Panc1 (cell line): ENCODE measurements around the gene ADAMTSL2. TPM values are rescaled to one million over a fixed set of nuclear protein-coding genes. Genes with fewer than 3 reads are reported as not detected.

Source experiments
- ATAC-seq: fragments of 200-7000 bp; cut with Tn5 transposase; 2 replicates; pipeline ENCODE4 v1.9.1; 2020; ENCODE audit warnings: mild to moderate bottlenecking, moderate library complexity
- BruUV-seq: library from RNA; stranded (reverse); fragments of 400-500 nt; replicated peaks from 2 replicates; lab custom pipeline; 2021; lab: Mats Ljungman, UMichigan
- CTCF ChIA-PET: fragments of 300-600 bp; sonication (Branson Sonifier 250); formaldehyde crosslinking; loops from one replicate; lab custom pipeline; 2022; ENCODE audit warnings: antibody characterized with exemption; lab: Charles Lee
- POLR2A ChIA-PET: fragments of 300-600 bp; sonication (Branson Sonifier 250); formaldehyde crosslinking; loops from one replicate; lab custom pipeline; 2022; ENCODE audit warnings: antibody characterized with exemption; lab: Charles Lee
- DNase-seq: peaks from one replicate; pipeline ENCODE4 v3.0.0-alpha.2; 2010; ENCODE audit warnings: low read depth, low spot score
- H3K27ac ChIP-seq: 2 replicates; pipeline ENCODE4 v1.5.1; 2011; ENCODE audit warnings: mild to moderate bottlenecking, low read length, inconsistent platforms
- H3K27me3 ChIP-seq: fragments of 200-500 bp; sonication (Bioruptor generic); 2 replicates; pipeline ENCODE4 v1.6.0; 2014; ENCODE audit warnings: low read length, inconsistent platforms; ENCODE audit not compliant: control insufficient read depth, insufficient read depth
- H3K36me3 ChIP-seq: fragments of 200-500 bp; sonication (Bioruptor generic); 2 replicates; pipeline ENCODE4 v1.5.1; 2014; ENCODE audit warnings: inconsistent platforms, mild to moderate bottlenecking, low read length, moderate library complexity; ENCODE audit not compliant: control insufficient read depth, insufficient read depth
- H3K4me1 ChIP-seq: 2 replicates; pipeline ENCODE4 v1.5.1; 2011; ENCODE audit warnings: inconsistent platforms, mild to moderate bottlenecking, low read length, moderate library complexity; ENCODE audit not compliant: control insufficient read depth, insufficient read depth
- H3K4me3 ChIP-seq, 2 experiments: 2 replicates each; pipeline ENCODE4 v1.5.1; 2011 to 2012; ENCODE audit warnings: low read depth in 2 of 2, low read length in 2 of 2, mild to moderate bottlenecking in 2 of 2, inconsistent platforms in 1 of 2, moderate library complexity in 1 of 2
- H3K9me3 ChIP-seq: fragments of 200-500 bp; sonication (Bioruptor generic); 2 replicates; pipeline ENCODE4 v1.5.1; 2014; ENCODE audit warnings: low read depth, mild to moderate bottlenecking, inconsistent platforms, low read length, moderate library complexity; ENCODE audit not compliant: control insufficient read depth, insufficient read depth
- POLR2AphosphoS5 ChIP-seq: IDR thresholded peaks from 2 replicates; pipeline ENCODE4 v1.6.1; 2012; ENCODE audit warnings: mild to moderate bottlenecking, low read depth, low read length, moderate library complexity
- SIN3A ChIP-seq: IDR thresholded peaks from 2 replicates; pipeline ENCODE4 v1.6.1; 2012; ENCODE audit warnings: low read depth, mild to moderate bottlenecking, low read length, moderate library complexity, borderline replicate concordance; ENCODE audit not compliant: insufficient read depth
- TCF7L2 ChIP-seq: IDR thresholded peaks from 2 replicates; pipeline ENCODE4 v1.6.1; 2011; ENCODE audit warnings: mild to moderate bottlenecking, low read depth, low read length, inconsistent platforms
- in situ Hi-C: cut with HindIII; loops from 2 replicates; pipeline ENCODE4 v1.10.0; 2016; ENCODE audit warnings: low sequenced_read_pairs, low pct_unique_long_range_greater_than_20kb
- intact Hi-C: fragments of 100-400 bp; cut with micrococcal nuclease; formaldehyde crosslinking; loops from one replicate; pipeline ENCODE4 v1.10.0; 2022; ENCODE audit not compliant: unreplicated experiment
- total RNA-seq: library from RNA; stranded (reverse); gene quantifications from one replicate; pipeline ENCODE4 v1.2.1, GENCODE V29; 2021; ENCODE audit not compliant: unreplicated experiment
- TF ChIP-seq, protein P1 (sequence below): fragments of 450-650 bp; IDR thresholded peaks from 2 replicates; pipeline ENCODE4 v1.5.1; 2017; ENCODE audit warnings: mild to moderate bottlenecking
- TF ChIP-seq, protein P2 (sequence below), 2 experiments: IDR thresholded peaks; 2 replicates each; pipeline ENCODE4 v1.6.1; 2011 to 2012; ENCODE audit warnings: low read depth in 2 of 2, control low read depth in 1 of 2, low read length in 1 of 2, mild to moderate bottlenecking in 1 of 2, moderate library complexity in 1 of 2; ENCODE audit not compliant: insufficient read depth in 1 of 2

Gene ADAMTSL2
- total RNA-seq, 1 experiment from 2014 or later: 0.10 TPM

DNA sequence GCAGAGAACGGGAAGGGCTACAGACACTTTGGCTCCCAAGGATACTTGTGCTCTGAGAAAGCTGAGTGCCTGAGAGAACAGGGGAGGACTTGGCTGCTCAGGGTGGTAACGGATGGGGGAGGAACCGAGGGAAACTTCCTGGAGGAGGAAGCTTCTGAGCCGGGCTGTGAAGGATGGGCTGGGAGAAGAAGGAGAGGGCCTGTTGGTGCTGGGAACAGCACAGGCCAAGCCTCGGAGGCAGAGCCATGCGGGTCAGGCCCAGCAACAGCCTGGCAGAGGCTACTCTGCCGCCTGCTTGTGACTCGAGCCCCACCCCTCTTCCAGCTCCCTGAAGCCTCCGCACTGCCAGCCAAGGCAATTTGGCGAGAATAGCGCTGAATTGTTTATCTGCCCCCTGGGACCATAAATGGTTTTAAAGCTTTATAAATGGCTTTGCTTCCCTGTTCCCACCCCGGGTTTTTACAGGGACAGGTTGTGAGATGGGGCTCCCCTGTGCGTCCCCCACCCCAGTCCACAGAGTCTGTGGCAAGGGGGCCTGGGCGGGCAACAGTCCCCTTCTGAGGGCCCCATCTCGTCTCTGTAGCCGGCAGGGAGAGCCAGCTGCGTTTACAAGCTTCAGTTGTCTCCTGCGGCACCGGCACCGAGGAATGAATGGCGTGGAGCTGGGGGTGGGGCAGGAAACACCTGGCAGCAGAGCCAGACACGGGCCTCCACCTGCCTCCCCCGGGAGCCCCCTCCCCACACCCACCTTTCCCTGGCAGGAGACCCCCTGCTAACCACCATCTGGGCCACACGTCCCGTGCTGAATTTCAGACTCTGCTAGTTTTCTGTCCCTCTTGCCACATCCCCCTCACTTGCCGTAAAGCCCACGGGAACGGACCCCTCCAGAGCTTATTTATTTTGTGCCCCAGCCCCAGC lies 50.3 kb downstream of the ADAMTSL2 start:
- H3K27ac ChIP-seq: no peak overlapping the region
- no peak for TF ChIP-seq TCF7L2
- TF ChIP-seq POLR2AphosphoS5: no peak
- TF ChIP-seq, protein P1, sequence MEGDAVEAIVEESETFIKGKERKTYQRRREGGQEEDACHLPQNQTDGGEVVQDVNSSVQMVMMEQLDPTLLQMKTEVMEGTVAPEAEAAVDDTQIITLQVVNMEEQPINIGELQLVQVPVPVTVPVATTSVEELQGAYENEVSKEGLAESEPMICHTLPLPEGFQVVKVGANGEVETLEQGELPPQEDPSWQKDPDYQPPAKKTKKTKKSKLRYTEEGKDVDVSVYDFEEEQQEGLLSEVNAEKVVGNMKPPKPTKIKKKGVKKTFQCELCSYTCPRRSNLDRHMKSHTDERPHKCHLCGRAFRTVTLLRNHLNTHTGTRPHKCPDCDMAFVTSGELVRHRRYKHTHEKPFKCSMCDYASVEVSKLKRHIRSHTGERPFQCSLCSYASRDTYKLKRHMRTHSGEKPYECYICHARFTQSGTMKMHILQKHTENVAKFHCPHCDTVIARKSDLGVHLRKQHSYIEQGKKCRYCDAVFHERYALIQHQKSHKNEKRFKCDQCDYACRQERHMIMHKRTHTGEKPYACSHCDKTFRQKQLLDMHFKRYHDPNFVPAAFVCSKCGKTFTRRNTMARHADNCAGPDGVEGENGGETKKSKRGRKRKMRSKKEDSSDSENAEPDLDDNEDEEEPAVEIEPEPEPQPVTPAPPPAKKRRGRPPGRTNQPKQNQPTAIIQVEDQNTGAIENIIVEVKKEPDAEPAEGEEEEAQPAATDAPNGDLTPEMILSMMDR: no peak
- no peak for TF ChIP-seq SIN3A
- TF ChIP-seq, protein P2, sequence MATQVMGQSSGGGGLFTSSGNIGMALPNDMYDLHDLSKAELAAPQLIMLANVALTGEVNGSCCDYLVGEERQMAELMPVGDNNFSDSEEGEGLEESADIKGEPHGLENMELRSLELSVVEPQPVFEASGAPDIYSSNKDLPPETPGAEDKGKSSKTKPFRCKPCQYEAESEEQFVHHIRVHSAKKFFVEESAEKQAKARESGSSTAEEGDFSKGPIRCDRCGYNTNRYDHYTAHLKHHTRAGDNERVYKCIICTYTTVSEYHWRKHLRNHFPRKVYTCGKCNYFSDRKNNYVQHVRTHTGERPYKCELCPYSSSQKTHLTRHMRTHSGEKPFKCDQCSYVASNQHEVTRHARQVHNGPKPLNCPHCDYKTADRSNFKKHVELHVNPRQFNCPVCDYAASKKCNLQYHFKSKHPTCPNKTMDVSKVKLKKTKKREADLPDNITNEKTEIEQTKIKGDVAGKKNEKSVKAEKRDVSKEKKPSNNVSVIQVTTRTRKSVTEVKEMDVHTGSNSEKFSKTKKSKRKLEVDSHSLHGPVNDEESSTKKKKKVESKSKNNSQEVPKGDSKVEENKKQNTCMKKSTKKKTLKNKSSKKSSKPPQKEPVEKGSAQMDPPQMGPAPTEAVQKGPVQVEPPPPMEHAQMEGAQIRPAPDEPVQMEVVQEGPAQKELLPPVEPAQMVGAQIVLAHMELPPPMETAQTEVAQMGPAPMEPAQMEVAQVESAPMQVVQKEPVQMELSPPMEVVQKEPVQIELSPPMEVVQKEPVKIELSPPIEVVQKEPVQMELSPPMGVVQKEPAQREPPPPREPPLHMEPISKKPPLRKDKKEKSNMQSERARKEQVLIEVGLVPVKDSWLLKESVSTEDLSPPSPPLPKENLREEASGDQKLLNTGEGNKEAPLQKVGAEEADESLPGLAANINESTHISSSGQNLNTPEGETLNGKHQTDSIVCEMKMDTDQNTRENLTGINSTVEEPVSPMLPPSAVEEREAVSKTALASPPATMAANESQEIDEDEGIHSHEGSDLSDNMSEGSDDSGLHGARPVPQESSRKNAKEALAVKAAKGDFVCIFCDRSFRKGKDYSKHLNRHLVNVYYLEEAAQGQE (IDR thresholded peaks at IDR 0.05; ENCODE audit: insufficient read depth in 1 of 2, low read depth in 2 of 2, low read length in 1 of 2): no peak
- no peaks in the 10 kb centered on the region for H3K27me3 ChIP-seq
- ChIA-PET POLR2A (interaction anchor here (0.6 kb wide), 2 partner anchors 357 to 821 kb away, joined by 3 read pairs; no protein-coding TSS in a partner anchor), CTCF (no interaction called here)
- in situ Hi-C loops (no loop called here), intact Hi-C loops (no loop called here)
- peaks cover 6% of the 10 kb centered on the region; the same call in 1 of the 2 replicates for H3K4me1 ChIP-seq
- no peak overlapping the region for H3K4me3 ChIP-seq
- BruUV-seq: no TSS peak
- DNase-seq (no peak), ATAC-seq (0 out of 2 replicates have a peak, but pooled peaks have one; percentile 51)
- no peaks in the 10 kb centered on the region for H3K36me3 ChIP-seq
- no peaks in the 10 kb centered on the region for H3K9me3 ChIP-seq

DNA sequence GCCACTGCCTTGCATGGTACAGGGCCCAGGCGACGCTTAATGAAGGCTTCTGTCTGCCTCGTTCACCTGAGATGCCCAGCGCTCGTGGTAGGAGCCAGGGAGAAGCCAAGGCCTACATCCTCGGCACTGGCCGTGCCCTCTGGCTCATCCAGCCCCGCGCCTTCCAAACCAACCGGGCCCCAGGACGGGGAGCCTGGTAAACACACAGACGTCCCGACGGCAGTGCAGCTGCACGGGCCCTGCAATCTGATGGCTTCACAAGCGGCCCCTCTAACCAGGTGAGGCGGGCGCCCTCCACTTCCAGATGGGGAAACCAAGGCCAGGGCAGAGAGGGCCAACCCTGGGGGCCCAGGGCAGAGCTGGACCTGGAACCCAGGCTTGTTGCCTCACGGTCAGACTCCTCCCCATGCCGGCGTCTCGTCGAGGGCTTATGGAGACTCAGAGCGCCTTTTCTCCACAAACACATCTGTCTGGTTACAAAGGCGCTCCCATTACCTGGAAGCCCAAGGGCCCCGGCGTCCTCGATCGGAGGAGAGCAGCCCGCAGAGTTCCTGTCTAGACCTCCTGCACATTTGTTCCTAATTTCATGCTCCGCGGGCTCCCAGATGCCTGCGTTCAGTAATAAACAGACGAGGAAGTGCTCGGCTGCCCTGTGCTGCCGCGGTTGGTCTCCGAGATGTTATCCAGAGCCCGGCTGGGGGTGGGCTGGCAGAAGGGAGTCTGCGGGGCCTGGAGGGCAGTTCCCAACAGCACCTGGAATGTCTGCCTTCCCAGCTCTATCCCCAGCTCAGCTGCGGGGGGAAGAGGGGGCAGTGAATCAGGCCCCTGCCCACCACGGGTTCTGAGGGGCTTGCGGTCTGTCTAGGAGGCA lies 51.2 kb downstream of the ADAMTSL2 start:
- DNase-seq: no peak
- Histone ChIP-seq H3K4me3 (no peak overlapping the region), H3K27me3 (no peaks in the 10 kb centered on the region), H3K36me3 (no peaks in the 10 kb centered on the region), H3K9me3 (no peaks in the 10 kb centered on the region), H3K4me1 (peaks cover 6% of the 10 kb centered on the region; the same call in 1 of the 2 replicates), H3K27ac (no peak overlapping the region)
- in situ Hi-C loops (no loop called here), intact Hi-C loops (no loop called here)
- ChIA-PET POLR2A (no interaction called here), CTCF (no interaction called here)
- no peak for ATAC-seq
- TF ChIP-seq, protein P1: no peak
- no peak for TF ChIP-seq POLR2AphosphoS5
- TF ChIP-seq SIN3A: no peak
- TF ChIP-seq, protein P2 (IDR thresholded peaks at IDR 0.05; ENCODE audit: insufficient read depth in 1 of 2, low read depth in 2 of 2, low read length in 1 of 2): no peak
- TF ChIP-seq TCF7L2: no peak
- no TSS peak for BruUV-seq
